Measurements from ENCODE around the gene CTNNBIP1. TPM values are rescaled to one million over a fixed set of nuclear protein-coding genes. Genes with fewer than 3 reads are reported as not detected.

CTNNBIP1 gene
- total and polyA plus RNA-seq, 2 donors (not counting 3 experiments of a cell fraction or from before 2014, with no cell fraction given), result 26.6 to 31.7 TPM

DNA sequence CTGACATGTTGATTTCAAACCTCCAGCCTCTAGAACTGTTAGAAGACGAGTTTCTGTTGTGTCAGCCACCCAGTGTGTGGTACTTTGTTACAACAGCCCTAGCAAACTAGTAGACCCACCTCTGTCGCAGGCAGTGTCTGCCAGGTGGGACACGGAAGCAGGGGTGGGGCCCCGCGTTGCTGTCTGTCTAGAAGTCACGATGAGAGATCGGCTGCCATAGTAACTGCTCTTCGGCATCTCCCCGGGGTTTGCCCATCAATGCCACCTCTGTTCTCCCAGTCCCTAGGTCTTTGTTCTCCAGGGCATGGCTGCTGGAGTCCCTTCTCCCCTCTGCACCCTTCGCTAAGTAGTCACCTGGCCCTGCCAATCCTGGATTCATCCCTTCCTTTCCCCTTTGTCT lies 71.1 kb downstream of the CTNNBIP1 start:
- Histone ChIP-seq H3K4me1 (ENCODE audit: control insufficient read depth, extremely low read depth, insufficient read depth, low read length) (peaks cover 7% of the 10 kb centered on the region), H3K36me3 (ENCODE audit: control insufficient read depth in 2 of 2, extremely low read depth in 1 of 2, insufficient read depth in 2 of 2, low read length in 2 of 2) (no peaks in the 10 kb centered on the region), H3K4me2 (ENCODE audit: insufficient read depth, low read length) (no peak overlapping the region), H3K27me3 (ENCODE audit: control insufficient read depth in 2 of 2, insufficient read depth in 2 of 2, low read length in 2 of 2) (no peaks in the 10 kb centered on the region), H2AFZ (ENCODE audit: low read depth, low read length) (no peak overlapping the region), H3K4me3 (replicated peaks in 1 of 3; ENCODE audit: insufficient read depth in 1 of 3, low read depth in 1 of 3, low read length in 3 of 3) (no peak overlapping the region), H3K79me2 (ENCODE audit: control insufficient read depth, insufficient read depth, low read length) (no peaks in the 10 kb centered on the region), H3K27ac (ENCODE audit: insufficient read depth, low read depth, low read length) (no peak overlapping the region), H4K20me1 (replicated peaks; ENCODE audit: control insufficient read depth, extremely low read depth, insufficient read depth, low read length) (no peaks in the 10 kb centered on the region), H3K9me3 (replicated peaks; ENCODE audit: control insufficient read depth, insufficient read depth, low read length) (no peaks in the 10 kb centered on the region), H3K9me1 (replicated peaks; ENCODE audit: control insufficient read depth, extremely low read depth, insufficient read depth, low read length) (no peaks in the 10 kb centered on the region), H3K9ac (replicated peaks; ENCODE audit: extremely low read depth, insufficient read depth, low read length) (no peak overlapping the region)
- no peak for TF ChIP-seq JUN (IDR thresholded peaks at IDR 0.05; ENCODE audit: borderline replicate concordance, insufficient read depth, insufficient read length, low read depth)
- intact Hi-C loops (cut with micrococcal nuclease) (no loop called here), dilution Hi-C loops (cut with MboI; ENCODE audit: extremely low pct_ligation_motif_present, low sequenced_read_pairs) (no loop called here)
- CTCF ChIA-PET, result interaction anchor here (1.4 kb wide), 1 partner anchor 11 kb away, joined by 4 read pairs; no protein-coding TSS in a partner anchor
- DNase-seq (ENCODE audit: low read depth, low spot score) (no peak), FAIRE-seq (no peak)
- POLR2A ChIA-PET, result no interaction called here
- no TSS peak for BruUV-seq (replicated peaks)

GRCh38 chr1:9836632-9836960 lies 73.5 kb downstream of the CTNNBIP1 start:
- no peaks in the 10 kb centered on the region for H3K9me3 ChIP-seq (replicated peaks; ENCODE audit: control insufficient read depth, insufficient read depth, low read length)
- no TSS peak for BruUV-seq (replicated peaks)
- H4K20me1 ChIP-seq (replicated peaks; ENCODE audit: control insufficient read depth, extremely low read depth, insufficient read depth, low read length), result no peaks in the 10 kb centered on the region
- no peaks in the 10 kb centered on the region for H3K9me1 ChIP-seq (replicated peaks; ENCODE audit: control insufficient read depth, extremely low read depth, insufficient read depth, low read length)
- FAIRE-seq (no peak), DNase-seq (ENCODE audit: low read depth, low spot score) (no peak)
- TF ChIP-seq EZH2 (IDR thresholded peaks at IDR 0.05; ENCODE audit: borderline replicate concordance, low read depth, low read length, severe bottlenecking) (no peak), JUN (IDR thresholded peaks at IDR 0.05; ENCODE audit: borderline replicate concordance, insufficient read depth, insufficient read length, low read depth) (no peak), MYC (IDR thresholded peaks at IDR 0.05; ENCODE audit: low read depth, low read length) (no peak), MAX (IDR thresholded peaks at IDR 0.05; ENCODE audit: insufficient read depth, insufficient read length) (no peak), POLR2A (IDR thresholded peaks at IDR 0.05; ENCODE audit: low read depth, low read length) (no peak), GATA2 (IDR thresholded peaks at IDR 0.05; ENCODE audit: insufficient read depth, insufficient read length, low read depth, low read length) (no peak), FOS (IDR thresholded peaks at IDR 0.05; ENCODE audit: borderline replicate concordance, insufficient read depth, low read length) (no peak), CTCF (IDR thresholded peaks at IDR 0.05; ENCODE audit: extremely low read depth in 1 of 2, insufficient read depth in 1 of 2, low read depth in 1 of 2, low read length in 2 of 2) (no peak), POLR2AphosphoS5 (IDR thresholded peaks at IDR 0.05; ENCODE audit: insufficient read depth, low read depth, low read length) (no peak)
- no peak overlapping the region for H3K4me2 ChIP-seq (ENCODE audit: insufficient read depth, low read length)
- POLR2A ChIA-PET, result no interaction called here
- H3K36me3 ChIP-seq (ENCODE audit: control insufficient read depth in 2 of 2, extremely low read depth in 1 of 2, insufficient read depth in 2 of 2, low read length in 2 of 2), result no peaks in the 10 kb centered on the region
- CTCF ChIA-PET, result interaction anchor here (0.8 to 2.2 kb wide), 7 partner anchors 9 to 52 kb away, joined by 3 to 9 read pairs (median 4); no protein-coding TSS in a partner anchor
- dilution Hi-C loops (cut with MboI; ENCODE audit: extremely low pct_ligation_motif_present, low sequenced_read_pairs), result no loop called here
- H3K4me3 ChIP-seq (replicated peaks in 1 of 3; ENCODE audit: insufficient read depth in 1 of 3, low read depth in 1 of 3, low read length in 3 of 3), result no peak overlapping the region
- intact Hi-C loops (cut with micrococcal nuclease), result no loop called here
- H2AFZ ChIP-seq (ENCODE audit: low read depth, low read length), result no peak overlapping the region
- H3K27me3 ChIP-seq (ENCODE audit: control insufficient read depth in 2 of 2, insufficient read depth in 2 of 2, low read length in 2 of 2), result no peaks in the 10 kb centered on the region
- peaks cover 7% of the 10 kb centered on the region for H3K4me1 ChIP-seq (ENCODE audit: control insufficient read depth, extremely low read depth, insufficient read depth, low read length)
- no peaks in the 10 kb centered on the region for H3K79me2 ChIP-seq (ENCODE audit: control insufficient read depth, insufficient read depth, low read length)
- H3K9ac ChIP-seq (replicated peaks; ENCODE audit: extremely low read depth, insufficient read depth, low read length), result no peak overlapping the region
- H3K27ac ChIP-seq (ENCODE audit: insufficient read depth, low read depth, low read length), result no peak overlapping the region
